ENCODE results near the gene ADAM19.

DNA sequence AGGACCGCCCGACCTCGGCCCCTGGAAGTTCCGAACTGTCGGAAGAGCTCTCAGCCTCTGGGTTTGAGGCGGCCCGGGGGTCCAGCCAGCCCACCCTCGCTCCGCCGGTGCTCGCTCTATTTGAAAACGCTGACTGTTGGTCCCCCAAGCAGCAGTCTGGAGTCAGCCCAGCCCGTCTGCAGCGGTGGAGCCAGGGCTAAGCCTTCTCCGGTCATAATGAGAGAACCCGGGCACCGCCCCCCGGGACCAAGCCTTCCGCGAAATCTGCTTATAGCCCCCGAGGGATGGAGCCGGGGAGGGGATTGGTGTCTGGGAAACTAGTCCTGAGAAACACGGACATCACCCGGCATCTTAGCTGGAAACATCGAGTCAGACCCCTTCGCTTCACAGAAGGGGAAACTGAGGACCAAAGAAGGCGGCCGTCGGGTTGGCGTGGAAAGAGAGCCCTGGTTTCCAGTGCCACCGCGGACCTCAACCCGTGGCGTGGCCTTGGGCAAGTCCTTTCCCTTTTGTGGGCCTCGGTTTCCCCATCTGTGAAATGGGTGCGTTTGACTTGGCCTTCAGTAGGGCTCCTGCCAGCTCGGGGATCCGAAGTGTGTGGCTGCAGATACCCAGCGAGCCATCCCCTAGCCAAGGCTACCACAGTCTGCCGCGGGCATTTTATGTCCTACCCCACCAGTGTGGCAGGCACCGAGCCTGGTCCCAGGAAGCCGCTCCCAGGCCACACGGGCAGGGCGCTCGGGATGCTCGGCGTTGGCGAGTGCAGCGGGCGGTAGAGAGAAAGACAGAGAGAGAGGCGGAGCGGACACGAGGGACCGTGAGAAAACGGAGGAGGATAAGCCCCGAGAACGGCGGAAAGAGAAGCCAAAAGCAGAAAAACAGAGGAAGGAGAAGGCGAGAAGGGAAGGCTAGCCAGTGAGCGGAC is 857 bp downstream of the ADAM19 start:
- TF ChIP-seq, protein P1, sequence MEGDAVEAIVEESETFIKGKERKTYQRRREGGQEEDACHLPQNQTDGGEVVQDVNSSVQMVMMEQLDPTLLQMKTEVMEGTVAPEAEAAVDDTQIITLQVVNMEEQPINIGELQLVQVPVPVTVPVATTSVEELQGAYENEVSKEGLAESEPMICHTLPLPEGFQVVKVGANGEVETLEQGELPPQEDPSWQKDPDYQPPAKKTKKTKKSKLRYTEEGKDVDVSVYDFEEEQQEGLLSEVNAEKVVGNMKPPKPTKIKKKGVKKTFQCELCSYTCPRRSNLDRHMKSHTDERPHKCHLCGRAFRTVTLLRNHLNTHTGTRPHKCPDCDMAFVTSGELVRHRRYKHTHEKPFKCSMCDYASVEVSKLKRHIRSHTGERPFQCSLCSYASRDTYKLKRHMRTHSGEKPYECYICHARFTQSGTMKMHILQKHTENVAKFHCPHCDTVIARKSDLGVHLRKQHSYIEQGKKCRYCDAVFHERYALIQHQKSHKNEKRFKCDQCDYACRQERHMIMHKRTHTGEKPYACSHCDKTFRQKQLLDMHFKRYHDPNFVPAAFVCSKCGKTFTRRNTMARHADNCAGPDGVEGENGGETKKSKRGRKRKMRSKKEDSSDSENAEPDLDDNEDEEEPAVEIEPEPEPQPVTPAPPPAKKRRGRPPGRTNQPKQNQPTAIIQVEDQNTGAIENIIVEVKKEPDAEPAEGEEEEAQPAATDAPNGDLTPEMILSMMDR (conservative IDR thresholded peaks at IDR 0.05; ENCODE audit: low read length): no peak
- TF ChIP-seq EZH2phosphoT487 (IDR thresholded peaks at IDR 0.05; ENCODE audit: borderline replicate concordance): no peak

All from Loucy (cell line).